DOHH2 (cell line): ENCODE data around the gene ABHD12B.

Experiments used
- EZH2phosphoT487 ChIP-seq: fragments of 200-600 bp; sonication (generic); IDR thresholded peaks from 2 replicates; pipeline ENCODE4 v1.6.1; 2017; ENCODE audit warnings: borderline replicate concordance, mild to moderate bottlenecking, antibody characterized with exemption, low read length, moderate library complexity, mixed read lengths
- TF ChIP-seq, protein P1 (sequence below): fragments of 200-600 bp; sonication (generic); IDR thresholded peaks from one replicate; pipeline ENCODE4 v1.5.1; 2014; ENCODE audit warnings: antibody characterized with exemption, mild to moderate bottlenecking, low read depth, low read length; ENCODE audit not compliant: poor library complexity, severe bottlenecking

DNA sequence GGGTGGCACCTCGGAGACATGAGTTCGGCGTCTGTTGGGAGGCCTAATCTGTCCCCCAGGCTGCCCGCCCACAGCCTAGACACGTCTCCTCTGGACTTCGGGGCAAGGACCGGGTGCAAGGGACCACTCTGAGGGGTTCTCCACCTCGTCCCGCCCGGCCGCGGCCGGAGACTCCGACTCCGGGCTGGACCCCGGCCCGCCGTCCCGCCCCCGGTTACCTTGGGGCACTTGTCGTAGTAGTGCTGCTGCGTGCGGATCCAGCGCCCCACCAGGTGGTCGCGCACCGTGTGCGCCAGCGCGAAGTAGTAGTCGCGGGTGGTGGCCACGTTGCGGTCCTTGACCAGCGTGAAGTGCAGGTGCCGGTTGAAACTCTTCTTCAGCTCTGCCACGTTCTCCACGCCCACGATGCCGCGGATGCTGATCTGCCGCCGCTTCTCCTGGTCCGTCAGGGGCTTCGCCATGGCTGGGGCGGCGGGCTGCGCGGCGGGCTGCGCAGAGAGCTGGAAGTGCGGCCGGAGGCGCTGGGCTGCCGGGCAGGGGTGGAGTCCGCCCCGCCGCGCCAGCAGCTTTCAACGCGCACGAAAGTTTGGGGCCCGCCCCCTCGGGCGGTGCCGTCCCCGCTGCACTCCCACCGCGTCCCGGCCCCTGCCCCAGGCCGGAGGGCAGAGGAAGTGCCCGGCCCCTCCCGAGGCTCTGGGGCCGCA, 72.2 kb downstream of the ABHD12B start, which contains the start of gene PYGL:
- TF ChIP-seq, protein P1, sequence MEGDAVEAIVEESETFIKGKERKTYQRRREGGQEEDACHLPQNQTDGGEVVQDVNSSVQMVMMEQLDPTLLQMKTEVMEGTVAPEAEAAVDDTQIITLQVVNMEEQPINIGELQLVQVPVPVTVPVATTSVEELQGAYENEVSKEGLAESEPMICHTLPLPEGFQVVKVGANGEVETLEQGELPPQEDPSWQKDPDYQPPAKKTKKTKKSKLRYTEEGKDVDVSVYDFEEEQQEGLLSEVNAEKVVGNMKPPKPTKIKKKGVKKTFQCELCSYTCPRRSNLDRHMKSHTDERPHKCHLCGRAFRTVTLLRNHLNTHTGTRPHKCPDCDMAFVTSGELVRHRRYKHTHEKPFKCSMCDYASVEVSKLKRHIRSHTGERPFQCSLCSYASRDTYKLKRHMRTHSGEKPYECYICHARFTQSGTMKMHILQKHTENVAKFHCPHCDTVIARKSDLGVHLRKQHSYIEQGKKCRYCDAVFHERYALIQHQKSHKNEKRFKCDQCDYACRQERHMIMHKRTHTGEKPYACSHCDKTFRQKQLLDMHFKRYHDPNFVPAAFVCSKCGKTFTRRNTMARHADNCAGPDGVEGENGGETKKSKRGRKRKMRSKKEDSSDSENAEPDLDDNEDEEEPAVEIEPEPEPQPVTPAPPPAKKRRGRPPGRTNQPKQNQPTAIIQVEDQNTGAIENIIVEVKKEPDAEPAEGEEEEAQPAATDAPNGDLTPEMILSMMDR, result peak; percentile 16
- TF ChIP-seq EZH2phosphoT487, result no peak
